ENCODE results near the gene DRAXIN.

The DRAXIN gene

GRCh38 chr1:11748294-11749202, 57.0 kb downstream of the DRAXIN start:
- H3K36me3 ChIP-seq (replicated peaks; ENCODE audit: insufficient read depth, low read length) = no peaks in the 10 kb centered on the region
- H3K4me1 ChIP-seq (ENCODE audit: low read length) = 0 out of 2 replicates have a peak, but pooled peaks cover 3% of the 10 kb centered on the region
- H3K4me3 ChIP-seq (ENCODE audit: low read length) = no peak overlapping the region
- H3F3A ChIP-seq (ENCODE audit: insufficient read depth, low read length) = no peaks in the 10 kb centered on the region
- no peak for DNase-seq
- no peaks in the 10 kb centered on the region for H3K9me3 ChIP-seq (replicated peaks; ENCODE audit: insufficient read depth, low read length)
- no peak overlapping the region for H3K27ac ChIP-seq (ENCODE audit: low read length)
- H3K9ac ChIP-seq (ENCODE audit: low read length) = no peak overlapping the region
- H3K4me2 ChIP-seq (ENCODE audit: low read depth, low read length) = no peak overlapping the region
- TF ChIP-seq CTCF (IDR thresholded peaks at IDR 0.05; ENCODE audit: low read length) (no peak), EZH2 (optimal IDR thresholded peaks at IDR 0.05; ENCODE audit: low read depth, low read length) (no peak), EZH2phosphoT487 (IDR thresholded peaks at IDR 0.05; ENCODE audit: low read length) (no peak)
- no peaks in the 10 kb centered on the region for H4K20me1 ChIP-seq (ENCODE audit: insufficient read depth, low read length)
- H3K79me2 ChIP-seq (ENCODE audit: low read length) = no peaks in the 10 kb centered on the region
- H3K9me2 ChIP-seq (replicated peaks; ENCODE audit: insufficient read depth, low read length) = no peaks in the 10 kb centered on the region
- no peaks in the 10 kb centered on the region for H3K27me3 ChIP-seq (replicated peaks; ENCODE audit: insufficient read depth, low read length)
- no peak overlapping the region for H2AFZ ChIP-seq (ENCODE audit: low read length)

- H3K4me1 ChIP-seq (ENCODE audit: low read length) = 0 out of 2 replicates have a peak, but pooled peaks cover 3% of the 10 kb centered on the region
- TF ChIP-seq EZH2phosphoT487 (IDR thresholded peaks at IDR 0.05; ENCODE audit: low read length) (no peak), CTCF (IDR thresholded peaks at IDR 0.05; ENCODE audit: low read length) (peak; percentile 58)
- no peak overlapping the region for H3K4me2 ChIP-seq (ENCODE audit: low read depth, low read length)
- no peaks in the 10 kb centered on the region for H3K9me2 ChIP-seq (replicated peaks; ENCODE audit: insufficient read depth, low read length)
- no peak overlapping the region for H3K27ac ChIP-seq (ENCODE audit: low read length)
- no peaks in the 10 kb centered on the region for H3K9me3 ChIP-seq (replicated peaks; ENCODE audit: insufficient read depth, low read length)
- H3K4me3 ChIP-seq (ENCODE audit: low read length) = no peak overlapping the region
- no peaks in the 10 kb centered on the region for H3K36me3 ChIP-seq (replicated peaks; ENCODE audit: insufficient read depth, low read length)
- H2AFZ ChIP-seq (ENCODE audit: low read length) = no peak overlapping the region
- H3K27me3 ChIP-seq (replicated peaks; ENCODE audit: insufficient read depth, low read length) = no peaks in the 10 kb centered on the region
- H4K20me1 ChIP-seq (ENCODE audit: insufficient read depth, low read length) = no peaks in the 10 kb centered on the region
- DNase-seq = peak; percentile 49
- H3K79me2 ChIP-seq (ENCODE audit: low read length) = no peaks in the 10 kb centered on the region
- H3F3A ChIP-seq (ENCODE audit: insufficient read depth, low read length) = no peaks in the 10 kb centered on the region
- no peak overlapping the region for H3K9ac ChIP-seq (ENCODE audit: low read length)
These were observed 57.7 kb downstream of the DRAXIN start for GRCh38 chr1:11749203-11749689.

DNA sequence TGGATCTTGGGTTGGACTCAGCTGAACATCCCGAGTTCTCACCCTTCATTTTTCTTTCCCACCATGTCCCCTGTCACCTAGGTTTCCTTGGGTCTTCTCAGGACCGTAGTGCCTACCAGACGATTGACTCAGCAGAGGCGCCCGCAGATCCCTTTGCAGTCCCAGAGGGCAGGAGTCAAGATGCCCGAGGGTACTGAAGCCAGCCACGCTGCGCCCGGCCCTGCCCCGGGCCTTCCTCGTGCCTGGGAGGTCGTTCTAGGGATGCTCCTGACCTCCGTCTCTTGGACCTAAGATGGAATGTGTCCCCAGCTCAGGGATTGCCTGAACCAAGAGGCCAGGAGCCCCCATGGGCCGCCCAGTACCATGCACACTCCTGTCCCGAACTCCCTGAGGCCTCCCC, 58.5 kb downstream of the DRAXIN start:
- Histone ChIP-seq H3F3A (ENCODE audit: insufficient read depth, low read length) (no peaks in the 10 kb centered on the region), H3K9me3 (replicated peaks; ENCODE audit: insufficient read depth, low read length) (no peaks in the 10 kb centered on the region), H3K9ac (ENCODE audit: low read length) (no peak overlapping the region), H3K9me2 (replicated peaks; ENCODE audit: insufficient read depth, low read length) (no peaks in the 10 kb centered on the region), H3K4me2 (ENCODE audit: low read depth, low read length) (no peak overlapping the region), H3K36me3 (replicated peaks; ENCODE audit: insufficient read depth, low read length) (no peaks in the 10 kb centered on the region), H3K4me1 (ENCODE audit: low read length) (0 out of 2 replicates have a peak, but pooled peaks cover 3% of the 10 kb centered on the region), H3K4me3 (ENCODE audit: low read length) (no peak overlapping the region), H3K27ac (ENCODE audit: low read length) (no peak overlapping the region), H3K79me2 (ENCODE audit: low read length) (no peaks in the 10 kb centered on the region), H2AFZ (ENCODE audit: low read length) (no peak overlapping the region), H4K20me1 (ENCODE audit: insufficient read depth, low read length) (no peaks in the 10 kb centered on the region), H3K27me3 (replicated peaks; ENCODE audit: insufficient read depth, low read length) (no peaks in the 10 kb centered on the region)
- TF ChIP-seq EZH2phosphoT487 (IDR thresholded peaks at IDR 0.05; ENCODE audit: low read length) (no peak), CTCF (IDR thresholded peaks at IDR 0.05; ENCODE audit: low read length) (no peak), EZH2 (optimal IDR thresholded peaks at IDR 0.05; ENCODE audit: low read depth, low read length) (no peak)
- no peak for DNase-seq

Measured in MM.1S (cell line).